ENCODE data around the gene TMED3.

The TMED3 gene

DNA sequence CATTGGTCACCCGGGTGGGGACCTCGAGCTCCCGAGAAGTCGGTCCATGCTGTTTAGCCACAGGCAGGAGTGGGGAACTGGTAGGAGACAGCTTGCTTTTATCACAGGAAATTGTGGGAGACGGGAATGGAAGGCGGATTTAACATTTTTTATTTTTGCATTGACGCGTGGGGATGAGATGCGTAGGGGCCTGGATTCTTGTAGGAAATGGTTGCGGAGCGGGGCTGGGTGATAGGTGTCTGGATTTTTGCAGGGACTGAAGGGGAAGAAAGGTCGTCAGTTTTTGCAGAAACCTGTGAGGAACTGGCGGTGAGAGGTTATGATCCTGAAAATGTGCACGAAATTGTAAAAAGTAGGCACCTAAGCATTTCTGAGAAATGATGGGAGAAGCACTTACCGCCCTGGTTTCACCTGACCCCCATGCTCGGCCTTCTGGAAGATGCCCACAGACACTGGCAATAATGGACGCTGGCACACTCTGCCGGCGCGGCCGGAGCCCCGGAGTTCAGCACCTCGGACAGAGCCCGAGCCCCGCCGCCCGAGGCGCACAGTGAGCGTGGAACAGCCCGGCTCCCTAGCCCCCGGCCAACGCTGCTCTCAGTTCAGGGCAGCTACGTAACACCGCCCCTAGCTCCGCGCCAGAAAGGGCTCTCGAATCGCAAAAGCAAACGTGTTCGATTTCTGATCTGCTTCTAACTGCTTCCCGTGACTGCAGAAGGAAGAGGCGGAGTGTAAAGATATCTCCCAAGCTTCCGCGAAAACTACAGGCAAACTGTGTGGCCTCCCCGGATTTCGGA, 27.5 kb upstream of the TMED3 start:
- no peak overlapping the region for H3K4me3 ChIP-seq (ENCODE audit: low read depth, low read length)
- DNase-seq (ENCODE audit: low read depth, low spot score), result peak; percentile 29
- TF ChIP-seq CTCF (IDR thresholded peaks at IDR 0.05; ENCODE audit: low read depth, low read length), result no peak
- in situ Hi-C loops (cut with HindIII; ENCODE audit: low sequenced_read_pairs), result no loop called here

- DNase-seq (ENCODE audit: low read depth, low spot score), result no peak
- no peak overlapping the region for H3K4me3 ChIP-seq (ENCODE audit: low read depth, low read length)
- TF ChIP-seq CTCF (IDR thresholded peaks at IDR 0.05; ENCODE audit: low read depth, low read length), result no peak
- in situ Hi-C loops (cut with HindIII; ENCODE audit: low sequenced_read_pairs), result no loop called here
Observed at GRCh38 chr15:79290642-79291275, 20.2 kb upstream of the TMED3 start.

DNA sequence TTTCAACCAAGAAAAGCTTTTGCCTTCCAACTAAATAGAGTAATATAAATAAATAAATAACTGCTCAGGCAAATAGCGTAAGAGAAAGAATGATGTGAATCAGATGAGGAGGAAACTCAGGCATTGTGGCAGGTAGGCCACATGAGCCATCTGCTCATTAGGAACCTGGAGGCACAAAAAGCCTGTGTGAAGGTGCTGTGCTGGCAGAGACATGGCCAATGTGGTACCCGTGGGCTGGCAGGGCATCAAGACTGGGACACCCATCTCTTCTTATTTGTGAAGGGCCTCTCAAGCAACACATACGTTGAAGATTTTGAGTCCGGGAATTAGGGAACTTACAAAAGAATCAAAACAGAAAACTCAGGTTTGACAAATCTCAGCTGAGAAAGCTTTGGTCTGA, 18.9 kb upstream of the TMED3 start:
- TF ChIP-seq CTCF (IDR thresholded peaks at IDR 0.05; ENCODE audit: low read depth, low read length), result no peak
- DNase-seq (ENCODE audit: low read depth, low spot score), result no peak
- in situ Hi-C loops (cut with HindIII; ENCODE audit: low sequenced_read_pairs), result no loop called here
- no peak overlapping the region for H3K4me3 ChIP-seq (ENCODE audit: low read depth, low read length)

GRCh38 chr15:79294075-79294474, 16.8 kb upstream of the TMED3 start:
- in situ Hi-C loops (cut with HindIII; ENCODE audit: low sequenced_read_pairs), result no loop called here
- no peak overlapping the region for H3K4me3 ChIP-seq (ENCODE audit: low read depth, low read length)
- no peak for DNase-seq (ENCODE audit: low read depth, low spot score)
- no peak for TF ChIP-seq CTCF (IDR thresholded peaks at IDR 0.05; ENCODE audit: low read depth, low read length)

GRCh38 chr15:79296583-79296982, 14.3 kb upstream of the TMED3 start:
- peak; percentile 14 for TF ChIP-seq CTCF (IDR thresholded peaks at IDR 0.05; ENCODE audit: low read depth, low read length)
- in situ Hi-C loops (cut with HindIII; ENCODE audit: low sequenced_read_pairs), result no loop called here

GRCh38 chr15:79299126-79299840, 11.6 kb upstream of the TMED3 start:
- H3K4me3 ChIP-seq (ENCODE audit: low read depth, low read length), result no peak overlapping the region
- in situ Hi-C loops (cut with HindIII; ENCODE audit: low sequenced_read_pairs), result no loop called here
- DNase-seq (ENCODE audit: low read depth, low spot score), result no peak
- no peak for TF ChIP-seq CTCF (IDR thresholded peaks at IDR 0.05; ENCODE audit: low read depth, low read length)

More at GRCh38 chr15:79296583-79296982, 14.3 kb upstream of the TMED3 start:
- DNase-seq (ENCODE audit: low read depth, low spot score), result no peak
- H3K4me3 ChIP-seq (ENCODE audit: low read depth, low read length), result no peak overlapping the region

Measured in astrocyte of the spinal cord (primary cell).